SK-N-SH (cell line): ENCODE results near the gene SIL1. TPM values are rescaled to one million over a fixed set of nuclear protein-coding genes. Genes with fewer than 3 reads are reported as not detected.

ENCODE experiments used
- CTCF ChIA-PET: fragments of 300-600, 350-600 bp; formaldehyde crosslinking; extraction: SDS; loops from one replicate; lab custom pipeline; 2021; lab: Yijun Ruan, JAX
- POLR2A ChIA-PET: fragments of 350-600 bp; sonication (Branson Sonifier 250); formaldehyde crosslinking; extraction: SDS; loops from one replicate; lab custom pipeline; 2020; ENCODE audit warnings: antibody characterized with exemption, inconsistent platforms; lab: Yijun Ruan, JAX
- DNase-seq: peaks from one replicate; pipeline ENCODE4 v3.0.0; 2012
- H2AFZ ChIP-seq: fragments of 200-600 bp; sonication (generic); 2 replicates; pipeline ENCODE4 v1.8.1; 2016; ENCODE audit warnings: antibody characterized with exemption, mild to moderate bottlenecking, low read depth
- H3F3A ChIP-seq: fragments of 200-600 bp; sonication (generic); replicated peaks from 2 replicates; pipeline ENCODE3; 2016; ENCODE audit warnings: antibody characterized with exemption, mild to moderate bottlenecking; ENCODE audit not compliant: insufficient read depth
- H3K27ac ChIP-seq, 2 experiments: fragments of 200-500 bp in 1 of 2; fragments of 200-600 bp in 1 of 2; sonication (Bioruptor generic) in 1 of 2; sonication (generic), shearing (Covaris generic) in 1 of 2; 2 replicates each; pipeline versions ENCODE4 v1.5.1 to v1.6.1; 2014 to 2016; ENCODE audit warnings: low read depth in 2 of 2, inconsistent platforms in 1 of 2, low read length in 1 of 2, mild to moderate bottlenecking in 1 of 2, mixed read lengths in 1 of 2
- H3K27me3 ChIP-seq: fragments of 200-600 bp; sonication (generic), shearing (Covaris generic); 2 replicates; pipeline ENCODE4 v1.6.1; 2016; ENCODE audit warnings: mixed run types; ENCODE audit not compliant: insufficient read depth
- H3K36me3 ChIP-seq, 2 experiments: fragments of 200-500 bp in 1 of 2; fragments of 200-600 bp in 1 of 2; sonication (Bioruptor generic) in 1 of 2; sonication (generic) in 1 of 2; replicated peaks in 1 of 2; 2 replicates each; pipeline versions ENCODE3 to v1.5.1; 2014 to 2016; ENCODE audit warnings: low read length in 1 of 2, mild to moderate bottlenecking in 1 of 2; ENCODE audit not compliant: insufficient read depth in 2 of 2, control insufficient read depth in 1 of 2
- H3K4me1 ChIP-seq, 2 experiments: fragments of 200-500 bp in 1 of 2; fragments of 200-600 bp in 1 of 2; sonication (Bioruptor generic) in 1 of 2; sonication (generic), shearing (Covaris generic) in 1 of 2; 2 replicates each; pipeline versions ENCODE4 v1.5.1 to v1.6.1; 2014 to 2016; ENCODE audit warnings: low read depth in 1 of 2, low read length in 1 of 2, mixed run types in 1 of 2; ENCODE audit not compliant: insufficient read depth in 2 of 2, control insufficient read depth in 1 of 2
- H3K4me2 ChIP-seq: fragments of 200-600 bp; sonication (generic), shearing (Covaris generic); 2 replicates; pipeline ENCODE4 v1.6.1; 2017; ENCODE audit warnings: mixed run types
- H3K4me3 ChIP-seq, 2 experiments: fragments of 200-500 bp in 1 of 2; fragments of 200-600 bp in 1 of 2; sonication (Bioruptor generic) in 1 of 2; sonication (generic), shearing (Covaris generic) in 1 of 2; 2 replicates each; pipeline versions ENCODE4 v1.5.1 to v1.8.1; 2014 to 2016; ENCODE audit warnings: low read depth in 2 of 2, inconsistent platforms in 1 of 2, low read length in 1 of 2, mild to moderate bottlenecking in 1 of 2, mixed read lengths in 1 of 2, moderate library complexity in 1 of 2
- H3K79me2 ChIP-seq: fragments of 200-600 bp; sonication (generic); 2 replicates; pipeline ENCODE4 v1.8.1; 2017; ENCODE audit warnings: mild to moderate bottlenecking; ENCODE audit not compliant: insufficient read depth
- H3K9ac ChIP-seq: fragments of 200-600 bp; sonication (generic); 2 replicates; pipeline ENCODE4 v1.6.1; 2017; ENCODE audit warnings: mixed run types
- H3K9me2 ChIP-seq: fragments of 200-600 bp; sonication (generic); 2 replicates; pipeline ENCODE4 v1.6.1; 2017; ENCODE audit warnings: mixed run types
- H3K9me3 ChIP-seq: fragments of 200-600 bp; sonication (generic); 2 replicates; pipeline ENCODE4 v1.6.1; 2017; ENCODE audit warnings: mixed run types, mild to moderate bottlenecking, moderate library complexity
- H4K20me1 ChIP-seq: fragments of 200-600 bp; sonication (generic); 2 replicates; pipeline ENCODE4 v1.6.1; 2017; ENCODE audit warnings: mild to moderate bottlenecking, mixed run types; ENCODE audit not compliant: insufficient read depth
- CHD2 ChIP-seq: fragments of 150-350 bp; IDR thresholded peaks from 2 replicates; pipeline ENCODE4 v1.6.1; 2018; ENCODE audit warnings: low read length; ENCODE audit not compliant: partially characterized antibody
- CTCF ChIP-seq: fragments of 200-600 bp; sonication (generic); IDR thresholded peaks from 2 replicates; pipeline ENCODE4 v1.6.1; 2017; ENCODE audit warnings: antibody characterized with exemption, mild to moderate bottlenecking, moderate library complexity
- ELF1 ChIP-seq: IDR thresholded peaks from 2 replicates; pipeline ENCODE4 v1.4.0; 2012
- EP300 ChIP-seq, 2 experiments: IDR thresholded peaks; 2 replicates each; pipeline versions ENCODE4 v1.4.0 to v1.6.1; 2012; ENCODE audit warnings: borderline replicate concordance in 1 of 2, low read depth in 1 of 2, low read length in 1 of 2
- FOXJ3 ChIP-seq: sonication (generic); formaldehyde crosslinking; IDR thresholded peaks from 2 replicates; pipeline ENCODE4 v1.5.1; 2020; ENCODE audit warnings: mild to moderate bottlenecking, missing genetic modification reagents
- FOXM1 ChIP-seq: IDR thresholded peaks from 2 replicates; pipeline ENCODE4 v1.4.0; 2012; ENCODE audit warnings: low read depth, mild to moderate bottlenecking
- GABPA ChIP-seq: IDR thresholded peaks from 2 replicates; pipeline ENCODE4 v1.4.0; 2012; ENCODE audit warnings: low read depth, mild to moderate bottlenecking
- GATA2 ChIP-seq: sonication (generic); formaldehyde crosslinking; IDR thresholded peaks from 2 replicates; pipeline ENCODE4 v1.5.0; 2020; ENCODE audit warnings: mild to moderate bottlenecking, missing genetic modification reagents
- MXI1 ChIP-seq: IDR thresholded peaks from 2 replicates; pipeline ENCODE4 v1.6.1; 2012; ENCODE audit warnings: mild to moderate bottlenecking, low read depth, low read length, improper control_type of control experiment
- NFIC ChIP-seq: IDR thresholded peaks from 2 replicates; pipeline ENCODE4 v1.4.0; 2012; ENCODE audit warnings: borderline replicate concordance
- NRF1 ChIP-seq: IDR thresholded peaks from 2 replicates; pipeline ENCODE4 v1.6.1; 2012; ENCODE audit warnings: low read depth, mild to moderate bottlenecking, low read length
- PBX3 ChIP-seq: IDR thresholded peaks from 2 replicates; pipeline ENCODE4; 2012
- POLR2AphosphoS5 ChIP-seq: IDR thresholded peaks from 2 replicates; pipeline ENCODE4 v1.6.1; 2012; ENCODE audit warnings: low read depth, low read length
- RXRA ChIP-seq: IDR thresholded peaks from 2 replicates; pipeline ENCODE4 v1.4.0; 2012; ENCODE audit warnings: low read depth, mild to moderate bottlenecking, borderline replicate concordance
- SIN3A ChIP-seq: IDR thresholded peaks from 2 replicates; pipeline ENCODE4 v1.6.1; 2012; ENCODE audit warnings: low read depth, mild to moderate bottlenecking, low read length, moderate library complexity, borderline replicate concordance
- TCF12 ChIP-seq: IDR thresholded peaks from 2 replicates; pipeline ENCODE4 v1.4.0; 2012
- USF1 ChIP-seq: IDR thresholded peaks from 2 replicates; pipeline ENCODE4 v1.4.0; 2012; ENCODE audit warnings: low read depth, borderline replicate concordance
- USF2 ChIP-seq: fragments of 150-350 bp; IDR thresholded peaks from 2 replicates; pipeline ENCODE4 v1.6.1; 2017; ENCODE audit warnings: antibody characterized with exemption, low read length, low read depth, borderline replicate concordance
- WGBS: methylation state at CpG from one replicate; pipeline ENCODE4 v1.1.6; 2017; ENCODE audit warnings: low lambda C conversion rate; 5-methylcytosine and 5-hydroxymethylcytosine counted together
- polyA plus RNA-seq, 3 experiments: library from polyadenylated mRNA; depleted of rRNA; stranded (reverse); fragments of >200 nt; gene quantifications; 2 replicates each; pipeline ENCODE4 v1.2.3, GENCODE V29; 2012

SIL1 gene
- polyA plus RNA-seq, 1 of the 3 experiments (the other 2 are of a cell fraction), result 25.9 TPM

GRCh38 chr5:139088024-139088423 is 110.1 kb downstream of the SIL1 start:
- DNase-seq, result no peak
- CTCF ChIA-PET, result interaction anchor here (1.0 kb wide), 2 partner anchors 69 to 176 kb away, joined by 3 read pairs; no protein-coding TSS in a partner anchor
- POLR2A ChIA-PET, result no interaction called here
- Histone ChIP-seq H2AFZ (no peak overlapping the region), H3K4me1 (peaks cover 0 to 6% of the 10 kb centered on the region in 2 experiments; a peak in 1 of 4 replicates), H3K9me3 (no peaks in the 10 kb centered on the region), H3K27ac (no peak overlapping the region), H3F3A (no peaks in the 10 kb centered on the region), H3K9ac (no peak overlapping the region), H3K36me3 (no peaks in the 10 kb centered on the region), H3K79me2 (no peaks in the 10 kb centered on the region), H3K9me2 (no peaks in the 10 kb centered on the region), H3K27me3 (no peaks in the 10 kb centered on the region), H3K4me2 (no peak overlapping the region), H4K20me1 (no peaks in the 10 kb centered on the region), H3K4me3 (no peak overlapping the region)
- 67% methylated on average over 1 of the region's 1 CpG for WGBS
- no peak for TF ChIP-seq CHD2
- no peak for TF ChIP-seq GATA2
- TF ChIP-seq USF2, result no peak
- TF ChIP-seq EP300 (IDR thresholded peaks at IDR 0.05; ENCODE audit: borderline replicate concordance in 1 of 2, low read depth in 1 of 2, low read length in 1 of 2), result no peak
- no peak for TF ChIP-seq TCF12
- TF ChIP-seq ELF1, result no peak
- no peak for TF ChIP-seq PBX3
- no peak for TF ChIP-seq FOXM1
- no peak for TF ChIP-seq FOXJ3 (CRISPR knock-in tag)
- no peak for TF ChIP-seq NRF1
- TF ChIP-seq RXRA, result no peak
- no peak for TF ChIP-seq MXI1
- TF ChIP-seq NFIC, result no peak
- TF ChIP-seq CTCF, result no peak
- TF ChIP-seq POLR2AphosphoS5, result no peak
- TF ChIP-seq USF1, result no peak
- TF ChIP-seq GABPA, result no peak
- TF ChIP-seq SIN3A, result no peak
